HEK293 (cell line): ENCODE results near the gene CAPN1.
"Not testable (repeated sequence)": the region's sequence is repeated elsewhere in the genome, so short reads cannot be mapped to it uniquely, and the experiment has no call there.

Experiments used
- CTCF ChIA-PET: fragments of 350-600 bp; formaldehyde crosslinking; extraction: SDS; loops from one replicate; lab custom pipeline; 2021; ENCODE audit warnings: antibody characterized with exemption; lab: Yijun Ruan, JAX
- POLR2A ChIA-PET: fragments of 300-600 bp; formaldehyde crosslinking; extraction: SDS; loops from one replicate; lab custom pipeline; 2020; ENCODE audit warnings: antibody characterized with exemption, inconsistent platforms; lab: Yijun Ruan, JAX
- H3K27ac ChIP-seq: fragments of 200-500 bp; sonication (Bioruptor generic); 2 replicates; pipeline ENCODE4 v1.5.1; 2014; ENCODE audit warnings: low read depth, low read length, control low read depth, inconsistent platforms; ENCODE audit errors: extremely low read depth
- H3K36me3 ChIP-seq, 2 experiments: fragments of 200-500 bp in 1 of 2; sonication (Bioruptor generic) in 1 of 2; 1 replicate in 1 of 2; 2 replicates in 1 of 2; pipeline ENCODE4 v1.5.1; 2014 to 2017; ENCODE audit warnings: inconsistent platforms in 2 of 2, low read length in 2 of 2; ENCODE audit not compliant: control insufficient read depth in 2 of 2, insufficient read depth in 1 of 2
- H3K4me1 ChIP-seq: fragments of 200-500 bp; sonication (Bioruptor generic); 2 replicates; pipeline ENCODE4 v1.5.1; 2014; ENCODE audit warnings: mild to moderate bottlenecking, low read length, inconsistent platforms; ENCODE audit not compliant: control insufficient read depth, insufficient read depth
- H3K4me3 ChIP-seq: 2 replicates; pipeline ENCODE4 v1.5.1; 2011; ENCODE audit warnings: low read depth, mild to moderate bottlenecking, control low read depth, low read length, moderate library complexity
- H3K9me3 ChIP-seq: fragments of 200-500 bp; sonication (Bioruptor generic); 2 replicates; pipeline ENCODE4 v1.5.1; 2014; ENCODE audit warnings: low read depth, low read length, inconsistent platforms; ENCODE audit not compliant: control insufficient read depth, insufficient read depth
- ATF2 ChIP-seq: fragments of 450-650 bp; formaldehyde crosslinking; IDR thresholded peaks from 2 replicates; pipeline ENCODE4 v1.5.1; 2016; ENCODE audit warnings: missing biosample characterization, missing genetic modification characterization, low read depth
- GLIS1 ChIP-seq: fragments of 450-650 bp; formaldehyde crosslinking; IDR thresholded peaks from 2 replicates; pipeline ENCODE4 v1.5.1; 2016; ENCODE audit warnings: missing biosample characterization, missing genetic modification characterization
- PATZ1 ChIP-seq: fragments of 450-650 bp; formaldehyde crosslinking; IDR thresholded peaks from 2 replicates; pipeline ENCODE4 v1.5.1; 2016; ENCODE audit warnings: missing biosample characterization, missing genetic modification characterization
- SCRT1 ChIP-seq: fragments of 450-650 bp; formaldehyde crosslinking; IDR thresholded peaks from 2 replicates; pipeline ENCODE4 v1.5.1; 2016; ENCODE audit warnings: missing biosample characterization, missing genetic modification characterization, borderline replicate concordance
- YY1 ChIP-seq: fragments of 450-650 bp; formaldehyde crosslinking; IDR thresholded peaks from 2 replicates; pipeline ENCODE4 v1.5.1; 2018; ENCODE audit warnings: missing biosample characterization, missing genetic modification characterization
- ZBTB17 ChIP-seq: fragments of 450-650 bp; formaldehyde crosslinking; IDR thresholded peaks from 2 replicates; pipeline ENCODE4 v1.5.1; 2016; ENCODE audit warnings: missing biosample characterization, missing genetic modification characterization
- ZBTB21 ChIP-seq: fragments of 450-650 bp; formaldehyde crosslinking; IDR thresholded peaks from 2 replicates; pipeline ENCODE4 v1.5.1; 2017; ENCODE audit warnings: missing biosample characterization, missing genetic modification characterization
- ZBTB48 ChIP-seq: fragments of 450-650 bp; formaldehyde crosslinking; IDR thresholded peaks from 2 replicates; pipeline ENCODE4 v1.5.1; 2016; ENCODE audit warnings: missing biosample characterization, missing genetic modification characterization
- ZEB2 ChIP-seq: fragments of 450-650 bp; formaldehyde crosslinking; IDR thresholded peaks from 2 replicates; pipeline ENCODE4 v1.5.1; 2016; ENCODE audit warnings: missing biosample characterization, missing genetic modification characterization
- ZIC2 ChIP-seq: fragments of 450-650 bp; formaldehyde crosslinking; IDR thresholded peaks from 2 replicates; pipeline ENCODE4 v1.5.1; 2016; ENCODE audit warnings: missing biosample characterization, missing genetic modification characterization
- ZNF10 ChIP-seq: fragments of 450-650 bp; formaldehyde crosslinking; IDR thresholded peaks from 2 replicates; pipeline ENCODE4 v1.5.1; 2017; ENCODE audit warnings: missing biosample characterization, missing genetic modification characterization
- ZNF2 ChIP-seq: fragments of 450-650 bp; formaldehyde crosslinking; IDR thresholded peaks from 2 replicates; pipeline ENCODE4 v1.5.1; 2016; ENCODE audit warnings: missing biosample characterization, missing genetic modification characterization
- ZNF214 ChIP-seq: fragments of 450-650 bp; formaldehyde crosslinking; IDR thresholded peaks from 2 replicates; pipeline ENCODE4 v1.5.1; 2017; ENCODE audit warnings: missing biosample characterization, mild to moderate bottlenecking, missing genetic modification characterization, borderline replicate concordance
- ZNF24 ChIP-seq: fragments of 450-650 bp; formaldehyde crosslinking; IDR thresholded peaks from 2 replicates; pipeline ENCODE4 v1.5.1; 2016; ENCODE audit warnings: missing biosample characterization, missing genetic modification characterization
- ZNF266 ChIP-seq: fragments of 450-650 bp; formaldehyde crosslinking; IDR thresholded peaks from 2 replicates; pipeline ENCODE4 v1.5.1; 2016; ENCODE audit warnings: missing biosample characterization, missing genetic modification characterization, low read depth
- ZNF311 ChIP-seq: fragments of 450-650 bp; formaldehyde crosslinking; IDR thresholded peaks from 2 replicates; pipeline ENCODE4 v1.5.1; 2017; ENCODE audit warnings: missing biosample characterization, missing genetic modification characterization, borderline replicate concordance
- ZNF341 ChIP-seq: fragments of 450-650 bp; formaldehyde crosslinking; IDR thresholded peaks from 2 replicates; pipeline ENCODE4; 2016; ENCODE audit warnings: low read depth, missing biosample characterization, missing genetic modification characterization
- ZNF350 ChIP-seq: fragments of 450-650 bp; formaldehyde crosslinking; IDR thresholded peaks from 2 replicates; pipeline ENCODE4 v1.5.0; 2017; ENCODE audit warnings: missing biosample characterization, mild to moderate bottlenecking, missing genetic modification characterization
- ZNF354C ChIP-seq: fragments of 450-650 bp; formaldehyde crosslinking; IDR thresholded peaks from 2 replicates; pipeline ENCODE4 v1.5.1; 2016; ENCODE audit warnings: missing biosample characterization, missing genetic modification characterization, low read depth, borderline replicate concordance
- ZNF362 ChIP-seq: fragments of 450-650 bp; formaldehyde crosslinking; IDR thresholded peaks from 2 replicates; pipeline ENCODE4 v1.5.1; 2016; ENCODE audit warnings: missing biosample characterization, missing genetic modification characterization
- ZNF366 ChIP-seq: fragments of 450-650 bp; formaldehyde crosslinking; conservative IDR thresholded peaks from 2 replicates; pipeline ENCODE4 v1.5.1; 2016; ENCODE audit warnings: missing biosample characterization, missing genetic modification characterization
- ZNF426 ChIP-seq: fragments of 450-650 bp; formaldehyde crosslinking; IDR thresholded peaks from 2 replicates; pipeline ENCODE4 v1.5.1; 2017; ENCODE audit warnings: missing biosample characterization, missing genetic modification characterization, mild to moderate bottlenecking, inconsistent platforms, moderate library complexity
- ZNF837 ChIP-seq: fragments of 450-650 bp; formaldehyde crosslinking; IDR thresholded peaks from 2 replicates; pipeline ENCODE4 v1.5.1; 2016; ENCODE audit warnings: missing biosample characterization, missing genetic modification characterization
- TF ChIP-seq, protein P1 (sequence below): fragments of 450-650 bp; formaldehyde crosslinking; IDR thresholded peaks from 2 replicates; pipeline ENCODE4 v1.5.1; 2016; ENCODE audit warnings: missing biosample characterization, missing genetic modification characterization
- TF ChIP-seq, protein P2 (sequence below): fragments of 450-650 bp; formaldehyde crosslinking; IDR thresholded peaks from 2 replicates; pipeline ENCODE4; 2016; ENCODE audit warnings: missing biosample characterization, missing genetic modification characterization

Gene CAPN1

GRCh38 chr11:65148657-65149056, 33.1 kb upstream of the CAPN1 start (continued):
- no peak for TF ChIP-seq YY1
- TF ChIP-seq ZNF311 (tag by site-specific recombination) = no peak
- TF ChIP-seq ZNF837 (tag by site-specific recombination) = no peak

DNA sequence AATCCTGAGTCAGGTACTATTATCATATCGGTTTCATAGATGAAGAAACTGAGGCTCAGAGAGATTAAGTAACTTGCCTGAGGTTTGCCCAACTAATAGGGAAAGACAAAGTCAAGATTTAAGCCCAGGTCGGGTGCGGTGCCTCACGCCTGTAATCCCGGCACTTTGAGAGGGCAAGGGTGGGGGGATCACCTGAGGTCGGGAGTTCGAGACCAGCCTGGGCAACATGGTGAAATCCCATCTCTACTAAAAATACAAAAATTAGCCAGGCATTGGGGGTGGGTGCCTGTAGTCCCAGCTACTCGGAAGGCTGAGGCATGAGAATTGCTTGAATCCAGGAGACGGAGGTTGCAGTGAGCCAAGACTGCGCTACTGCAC, 31.6 kb upstream of the CAPN1 start:
- H3K4me1 ChIP-seq, H3K4me3 ChIP-seq, POLR2A ChIA-PET, H3K36me3 ChIP-seq, CTCF ChIA-PET, H3K27ac ChIP-seq, H3K9me3 ChIP-seq: not testable (repeated sequence)

- ChIA-PET CTCF (no interaction called here), POLR2A (no interaction called here)
- Histone ChIP-seq H3K27ac (no peak overlapping the region), H3K4me3 (no peak overlapping the region), H3K36me3 (no peaks in the 10 kb centered on the region), H3K9me3 (no peaks in the 10 kb centered on the region), H3K4me1 (no peaks in the 10 kb centered on the region)
- 0 out of 2 replicates have a peak, but pooled peaks have one; percentile 19 for TF ChIP-seq ZNF10 (tag by site-specific recombination)
- 0 out of 2 replicates have a peak, but pooled peaks have one; percentile 16 for TF ChIP-seq PATZ1
- peak; percentile 90 for TF ChIP-seq ZNF341 (tag by site-specific recombination)
- no peak for TF ChIP-seq ZNF214 (tag by site-specific recombination)
- TF ChIP-seq, protein P1, sequence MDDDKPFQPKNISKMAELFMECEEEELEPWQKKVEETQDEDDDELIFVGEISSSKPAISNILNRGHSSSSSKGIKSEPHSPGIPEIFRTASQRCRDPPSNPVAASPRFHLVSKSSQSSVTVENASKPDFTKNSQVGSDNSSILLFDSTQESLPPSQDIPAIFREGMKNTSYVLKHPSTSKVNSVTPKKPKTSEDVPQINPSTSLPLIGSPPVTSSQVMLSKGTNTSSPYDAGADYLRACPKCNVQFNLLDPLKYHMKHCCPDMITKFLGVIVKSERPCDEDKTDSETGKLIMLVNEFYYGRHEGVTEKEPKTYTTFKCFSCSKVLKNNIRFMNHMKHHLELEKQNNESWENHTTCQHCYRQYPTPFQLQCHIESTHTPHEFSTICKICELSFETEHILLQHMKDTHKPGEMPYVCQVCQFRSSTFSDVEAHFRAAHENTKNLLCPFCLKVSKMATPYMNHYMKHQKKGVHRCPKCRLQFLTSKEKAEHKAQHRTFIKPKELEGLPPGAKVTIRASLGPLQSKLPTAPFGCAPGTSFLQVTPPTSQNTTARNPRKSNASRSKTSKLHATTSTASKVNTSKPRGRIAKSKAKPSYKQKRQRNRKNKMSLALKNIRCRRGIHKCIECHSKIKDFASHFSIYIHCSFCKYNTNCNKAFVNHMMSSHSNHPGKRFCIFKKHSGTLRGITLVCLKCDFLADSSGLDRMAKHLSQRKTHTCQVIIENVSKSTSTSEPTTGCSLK (tag by site-specific recombination) = no peak
- peak; percentile 33; the same call in 1 of the 2 replicates for TF ChIP-seq ZIC2 (tag by site-specific recombination)
- no peak for TF ChIP-seq ZBTB21 (tag by site-specific recombination)
- TF ChIP-seq ZNF426 (tag by site-specific recombination) = no peak
- TF ChIP-seq ZNF362 (tag by site-specific recombination) = no peak
- TF ChIP-seq ZNF366 (tag by site-specific recombination) = peak; percentile 57
- TF ChIP-seq ZEB2 = peak; percentile 38; the same call in 1 of the 2 replicates
- peak; percentile 99 for TF ChIP-seq ZBTB48 (tag by site-specific recombination)
- TF ChIP-seq ATF2 (tag by site-specific recombination) = no peak
- TF ChIP-seq GLIS1 (tag by site-specific recombination) = peak; percentile 52
- no peak for TF ChIP-seq ZNF266 (tag by site-specific recombination)
- TF ChIP-seq ZNF24 (tag by site-specific recombination) = no peak
- TF ChIP-seq SCRT1 (tag by site-specific recombination) = no peak
- TF ChIP-seq, protein P2, sequence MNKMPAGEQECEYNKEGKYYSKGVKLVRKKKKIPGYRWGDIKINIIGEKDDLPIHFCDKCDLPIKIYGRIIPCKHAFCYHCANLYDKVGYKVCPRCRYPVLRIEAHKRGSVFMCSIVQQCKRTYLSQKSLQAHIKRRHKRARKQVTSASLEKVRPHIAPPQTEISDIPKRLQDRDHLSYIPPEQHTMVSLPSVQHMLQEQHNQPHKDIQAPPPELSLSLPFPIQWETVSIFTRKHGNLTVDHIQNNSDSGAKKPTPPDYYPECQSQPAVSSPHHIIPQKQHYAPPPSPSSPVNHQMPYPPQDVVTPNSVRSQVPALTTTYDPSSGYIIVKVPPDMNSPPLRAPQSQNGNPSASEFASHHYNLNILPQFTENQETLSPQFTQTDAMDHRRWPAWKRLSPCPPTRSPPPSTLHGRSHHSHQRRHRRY (tag by site-specific recombination) = no peak
- no peak for TF ChIP-seq ZNF354C (tag by site-specific recombination)
- TF ChIP-seq ZNF2 (tag by site-specific recombination) = peak; percentile 61; the same call in 1 of the 2 replicates
- TF ChIP-seq ZBTB17 (tag by site-specific recombination) = peak; percentile 82
- no peak for TF ChIP-seq ZNF350
These were observed 31.0 kb upstream of the CAPN1 start for GRCh38 chr11:65150509-65151299.
